Stomach (tissue), 9 donors: ENCODE measurements around the gene PRKG1. TPM values are rescaled to one million over a fixed set of nuclear protein-coding genes. Genes with fewer than 3 reads are reported as not detected.
A peak's percentile ranks its signal among the peaks of the same experiment; 100 is the strongest.

Experiments
- DNase-seq, 2 donors: peaks; one replicate each; pipeline versions ENCODE4 v3.0.0 to v3.0.0-alpha.2; 2013 to 2019
- H3K27ac ChIP-seq, 5 donors: fragments of 200-600 bp in 4 of 5; sonication (generic) in 4 of 5; one replicate each; pipeline ENCODE4 v1.5.1; 2013 to 2019; ENCODE audit warnings: mild to moderate bottlenecking in 1 of 5, moderate library complexity in 1 of 5
- H3K27me3 ChIP-seq, 3 donors: fragments of 200-600 bp; sonication (generic); one replicate each; pipeline ENCODE4 v1.5.1; 2017 to 2019; ENCODE audit warnings: mixed run types in 1 of 3
- H3K36me3 ChIP-seq, 4 donors: fragments of 200-600 bp; sonication (generic); 1 replicate in 3 of 4; 2 replicates in 1 of 4; pipeline ENCODE4 v1.5.1; 2016 to 2019
- H3K4me1 ChIP-seq, 4 donors: fragments of 200-600 bp; sonication (generic); one replicate each; pipeline ENCODE4 v1.5.1; 2016 to 2019
- H3K4me3 ChIP-seq, 4 donors: fragments of 200-600 bp; sonication (generic) in 3 of 4; one replicate each; pipeline ENCODE4 v1.5.1; 2016 to 2019; ENCODE audit warnings: mild to moderate bottlenecking in 1 of 4
- H3K9me3 ChIP-seq, 4 donors: fragments of 200-600 bp; sonication (generic); one replicate each; pipeline ENCODE4 v1.5.1; 2016 to 2019
- CTCF ChIP-seq, 7 experiments: fragments of 450-650 bp in 4 of 7; fragments of 200-600 bp in 3 of 7; sonication (generic) in 3 of 7; IDR thresholded peaks; one replicate each; pipeline ENCODE4 v1.5.1; 2016 to 2019; ENCODE audit warnings: antibody characterized with exemption in 7 of 7, control low read depth in 2 of 7, mild to moderate bottlenecking in 1 of 7
- EP300 ChIP-seq: sonication (generic); formaldehyde crosslinking; IDR thresholded peaks from one replicate; pipeline ENCODE4 v1.6.1; 2017; ENCODE audit warnings: antibody characterized with exemption
- POLR2A ChIP-seq, 4 donors: fragments of 450-650 bp; IDR thresholded peaks; one replicate each; pipeline ENCODE4 v1.6.1; 2016; ENCODE audit warnings: antibody characterized with exemption in 4 of 4, control low read depth in 2 of 4, mild to moderate bottlenecking in 1 of 4, moderate library complexity in 1 of 4
- POLR2AphosphoS5 ChIP-seq, 3 donors: sonication (generic); formaldehyde crosslinking; IDR thresholded peaks; one replicate each; pipeline ENCODE4 v1.6.1; 2016; ENCODE audit warnings: antibody characterized with exemption in 3 of 3
- WGBS, 5 donors: extraction: QIAGEN DNeasy Blood & Tissue Kit in 3 of 5; methylation state at CpG; one replicate each; pipeline versions ENCODE4 v1.1.5 to v1.1.7; 2013 to 2018; 5-methylcytosine and 5-hydroxymethylcytosine counted together
- intact Hi-C: fragments of 100-400 bp; cut with DNase I; formaldehyde crosslinking; loops from one replicate; pipeline ENCODE4 v1.15.1; 2023; ENCODE audit warnings: low total_unique reads
- polyA plus RNA-seq, 3 donors: library from polyadenylated mRNA; stranded (reverse); fragments of 200-250 nt; gene quantifications; one replicate each; pipeline ENCODE4 v1.2.3, GENCODE V29; 2013
- total RNA-seq, 5 donors: library from RNA; depleted of rRNA; stranded (reverse); fragments of >200 nt; gene quantifications; one replicate each; pipeline versions ENCODE4 v1.1.0 to v1.2.3, GENCODE V29; 2014 to 2016
- donor health status: healthy with polysubstance abuse.
- donor health status: Bipolar disorder and iron deficiency.
- donor health status: healthy.

PRKG1 gene
- total and polyA plus RNA-seq, 8 donors: 1.5 to 89.2 (median 14.3) TPM

- H3K27ac ChIP-seq: no peak overlapping the region
- H3K4me1 ChIP-seq: peaks cover 0 to 6% (median 0%) of the 10 kb centered on the region in 4 donors
- 82 to 93% (median 85%) methylated on average over 1 of the region's 1 CpG for WGBS, 5 donors
- H3K27me3 ChIP-seq: no peaks in the 10 kb centered on the region
- H3K9me3 ChIP-seq: no peaks in the 10 kb centered on the region
- no peak overlapping the region for H3K4me3 ChIP-seq
- intact Hi-C loops: no loop called here
- peak in 1 of 2 donors; percentile 14 for DNase-seq
- no peak for TF ChIP-seq POLR2AphosphoS5 (IDR thresholded peaks at IDR 0.05)
- TF ChIP-seq EP300: no peak
- TF ChIP-seq CTCF (IDR thresholded peaks at IDR 0.05): no peak
- no peak for TF ChIP-seq POLR2A (IDR thresholded peaks at IDR 0.05)
- H3K36me3 ChIP-seq: no peaks in the 10 kb centered on the region
Measured at GRCh38 chr10:51501396-51501795, 427.1 kb downstream of the PRKG1 start.

GRCh38 chr10:51502124-51502523 lies 427.8 kb downstream of the PRKG1 start:
- H3K4me3 ChIP-seq: no peak overlapping the region
- TF ChIP-seq CTCF (IDR thresholded peaks at IDR 0.05): no peak
- no peak for TF ChIP-seq POLR2AphosphoS5 (IDR thresholded peaks at IDR 0.05)
- no peak for TF ChIP-seq POLR2A (IDR thresholded peaks at IDR 0.05)
- TF ChIP-seq EP300: no peak
- H3K36me3 ChIP-seq: no peaks in the 10 kb centered on the region
- DNase-seq: no peak
- 90 to 93% (median 92%) methylated on average over 1 of the region's 1 CpG for WGBS, 5 donors
- peaks cover 0 to 6% (median 0%) of the 10 kb centered on the region in 4 donors for H3K4me1 ChIP-seq
- no peak overlapping the region for H3K27ac ChIP-seq
- intact Hi-C loops: no loop called here
- no peaks in the 10 kb centered on the region for H3K9me3 ChIP-seq
- H3K27me3 ChIP-seq: no peaks in the 10 kb centered on the region

GRCh38 chr10:51503378-51503777 lies 429.1 kb downstream of the PRKG1 start:
- DNase-seq: no peak
- H3K36me3 ChIP-seq: no peaks in the 10 kb centered on the region
- TF ChIP-seq POLR2AphosphoS5 (IDR thresholded peaks at IDR 0.05): no peak
- TF ChIP-seq EP300: no peak
- no peak for TF ChIP-seq POLR2A (IDR thresholded peaks at IDR 0.05)
- no peak for TF ChIP-seq CTCF (IDR thresholded peaks at IDR 0.05)
- H3K4me3 ChIP-seq: no peak overlapping the region
- no peaks in the 10 kb centered on the region for H3K27me3 ChIP-seq
- intact Hi-C loops: no loop called here
- whole genome bisulfite sequencing, 5 donors: 29 to 68% (median 45%) methylated on average over 1 of the region's 1 CpG
- no peaks in the 10 kb centered on the region for H3K9me3 ChIP-seq
- H3K4me1 ChIP-seq: peaks cover 0 to 6% (median 0%) of the 10 kb centered on the region in 4 donors
- no peak overlapping the region for H3K27ac ChIP-seq

- Histone ChIP-seq H3K4me3 (no peak overlapping the region), H3K36me3 (no peaks in the 10 kb centered on the region), H3K9me3 (no peaks in the 10 kb centered on the region), H3K27me3 (no peaks in the 10 kb centered on the region), H3K27ac (no peak overlapping the region), H3K4me1 (no peaks in the 10 kb centered on the region)
- TF ChIP-seq POLR2AphosphoS5 (IDR thresholded peaks at IDR 0.05): no peak
- no peak for TF ChIP-seq EP300
- no peak for TF ChIP-seq POLR2A (IDR thresholded peaks at IDR 0.05)
- TF ChIP-seq CTCF (IDR thresholded peaks at IDR 0.05): no peak
- no peak for DNase-seq
- 92 to 96% (median 93%) methylated on average over 3 of the region's 3 CpGs for WGBS, 5 donors
- intact Hi-C loops: no loop called here
Measured at GRCh38 chr10:51507476-51507875, 433.2 kb downstream of the PRKG1 start.
